HCT116 (cell line): Measurements from ENCODE around the gene CLTC. TPM values are rescaled to one million over a fixed set of nuclear protein-coding genes. Genes with fewer than 3 reads are reported as not detected.

Experiments
- ATAC-seq: fragments of 200-7000 bp; cut with Tn5 transposase; 2 replicates; pipeline ENCODE4 v1.9.1; 2020; ENCODE audit warnings: mild to moderate bottlenecking, moderate library complexity
- BruUV-seq: library from RNA; stranded (reverse); fragments of 400-500 nt; replicated peaks from 2 replicates; lab custom pipeline; 2021; lab: Mats Ljungman, UMichigan
- CTCF ChIA-PET: fragments of 300-600 bp; sonication (Branson Sonifier 250); formaldehyde crosslinking; loops from one replicate; lab custom pipeline; 2021; ENCODE audit warnings: antibody characterized with exemption; lab: Charles Lee
- POLR2A ChIA-PET: fragments of 300-600, 350-600 bp; sonication (Branson Sonifier 250); formaldehyde crosslinking; loops from one replicate; lab custom pipeline; 2021; ENCODE audit warnings: antibody characterized with exemption; lab: Charles Lee
- RAD21 ChIA-PET, 2 experiments: fragments of 300-600 bp; sonication (Branson Sonifier 250); formaldehyde crosslinking; loops; one replicate each; lab custom pipeline; 2023; ENCODE audit warnings: low total read pairs in 2 of 2; ENCODE audit not compliant: uncharacterized antibody in 2 of 2, unreplicated experiment in 2 of 2, low non-redundant PET in 1 of 2; lab: Charles Lee
- DNase-seq: peaks from one replicate; pipeline ENCODE4 v3.0.0-alpha.2; 2010; ENCODE audit warnings: low read depth, low spot score
- H2AFZ ChIP-seq: fragments of 200-600 bp; shearing (Covaris generic), sonication (generic); 2 replicates; pipeline ENCODE4 v1.6.1; 2017; ENCODE audit warnings: low read depth, mixed run types, mixed read lengths, antibody characterized with exemption, low read length; ENCODE audit not compliant: poor library complexity, severe bottlenecking
- H3K27ac ChIP-seq: 2 replicates; pipeline ENCODE4 v1.5.1; 2012; ENCODE audit warnings: low read depth, low read length
- H3K27me3 ChIP-seq: fragments of 200-600 bp; sonication (generic); 2 replicates; pipeline ENCODE4 v1.6.1; 2016; ENCODE audit warnings: mixed run types, low read length, mixed read lengths; ENCODE audit not compliant: insufficient read depth
- H3K36me3 ChIP-seq, 2 experiments: fragments of 200-500 bp in 1 of 2; fragments of 200-600 bp in 1 of 2; sonication (Bioruptor generic) in 1 of 2; sonication (generic) in 1 of 2; 2 replicates each; pipeline versions ENCODE4 v1.5.1 to v1.6.1; 2014 to 2016; ENCODE audit warnings: low read length in 2 of 2, inconsistent platforms in 1 of 2, mixed read lengths in 1 of 2, mixed run types in 1 of 2; ENCODE audit not compliant: insufficient read depth in 2 of 2, control insufficient read depth in 1 of 2
- H3K4me1 ChIP-seq, 2 experiments: fragments of 200-600 bp in 1 of 2; sonication (generic) in 1 of 2; 2 replicates each; pipeline versions ENCODE4 v1.5.1 to v1.6.1; 2012 to 2017; ENCODE audit warnings: low read length in 2 of 2, inconsistent platforms in 1 of 2, mild to moderate bottlenecking in 1 of 2, mixed read lengths in 1 of 2, mixed run types in 1 of 2, moderate library complexity in 1 of 2; ENCODE audit not compliant: insufficient read depth in 2 of 2, control insufficient read depth in 1 of 2
- H3K4me2 ChIP-seq: fragments of 200-600 bp; sonication (generic); 2 replicates; pipeline ENCODE4 v1.6.1; 2017; ENCODE audit warnings: mixed run types, low read length, mixed read lengths
- H3K4me3 ChIP-seq, 2 experiments: fragments of 200-600 bp in 1 of 2; sonication (generic) in 1 of 2; replicated peaks in 1 of 2; 2 replicates each; pipeline ENCODE4 v1.5.1; 2011 to 2016; ENCODE audit warnings: low read length in 2 of 2, control low read depth in 1 of 2, low read depth in 1 of 2, mild to moderate bottlenecking in 1 of 2, mixed read lengths in 1 of 2, mixed run types in 1 of 2
- H3K79me2 ChIP-seq: fragments of 200-600 bp; sonication (generic); 2 replicates; pipeline ENCODE4 v1.6.1; 2017; ENCODE audit warnings: mild to moderate bottlenecking, mixed run types, low read length, moderate library complexity, mixed read lengths; ENCODE audit not compliant: insufficient read depth
- H3K9ac ChIP-seq: fragments of 200-600 bp; sonication (generic); 2 replicates; pipeline ENCODE4 v1.6.1; 2016; ENCODE audit warnings: low read length, mixed read lengths
- H3K9me2 ChIP-seq: fragments of 200-600 bp; sonication (generic), shearing (Covaris generic); 2 replicates; pipeline ENCODE4 v1.6.1; 2017; ENCODE audit warnings: mixed run types, mild to moderate bottlenecking, moderate library complexity; ENCODE audit not compliant: insufficient read depth
- H3K9me3 ChIP-seq, 2 experiments: fragments of 200-500 bp in 1 of 2; fragments of 200-600 bp in 1 of 2; sonication (Bioruptor generic) in 1 of 2; sonication (generic) in 1 of 2; 2 replicates each; pipeline ENCODE4 v1.6.1; 2014 to 2017; ENCODE audit warnings: low read length in 2 of 2, mixed read lengths in 2 of 2, inconsistent platforms in 1 of 2, low read depth in 1 of 2, mild to moderate bottlenecking in 1 of 2, mixed run types in 1 of 2, moderate library complexity in 1 of 2; ENCODE audit not compliant: control insufficient read depth in 1 of 2, insufficient read depth in 1 of 2
- H4K20me1 ChIP-seq: fragments of 200-600 bp; sonication (generic), shearing (Covaris generic); 2 replicates; pipeline ENCODE4 v1.6.1; 2017; ENCODE audit warnings: mixed run types, mild to moderate bottlenecking, moderate library complexity; ENCODE audit not compliant: insufficient read depth
- EGR1 ChIP-seq: IDR thresholded peaks from 2 replicates; pipeline ENCODE4 v1.6.1; 2012; ENCODE audit warnings: low read depth
- EZH2 ChIP-seq: fragments of 200-600 bp; sonication (generic); IDR thresholded peaks from 2 replicates; pipeline ENCODE4 v1.6.1; 2017; ENCODE audit warnings: antibody characterized with exemption, mixed run types
- EZH2phosphoT487 ChIP-seq: fragments of 200-600 bp; IDR thresholded peaks from 2 replicates; pipeline ENCODE4 v1.6.1; 2018; ENCODE audit warnings: antibody characterized with exemption, borderline replicate concordance
- JUND ChIP-seq: IDR thresholded peaks from 2 replicates; pipeline ENCODE4 v1.6.1; 2012
- POLR2A ChIP-seq: IDR thresholded peaks from 2 replicates; pipeline ENCODE4 v1.7.0; 2011; ENCODE audit warnings: borderline replicate concordance; ENCODE audit not compliant: insufficient read depth, insufficient read length; ENCODE audit errors: extremely low read depth
- SP1 ChIP-seq: IDR thresholded peaks from 2 replicates; pipeline ENCODE4 v1.6.1; 2012; ENCODE audit warnings: low read depth
- TCF7L2 ChIP-seq: IDR thresholded peaks from 2 replicates; pipeline ENCODE4 v1.7.0; 2011; ENCODE audit warnings: borderline replicate concordance, inconsistent platforms; ENCODE audit not compliant: insufficient read depth, insufficient read length; ENCODE audit errors: extremely low read depth
- ZFX ChIP-seq: fragments of 450-650 bp; IDR thresholded peaks from 2 replicates; pipeline ENCODE4 v1.6.1; 2017
- intact Hi-C: fragments of 100-400 bp; cut with micrococcal nuclease; formaldehyde crosslinking; loops from 2 replicates; pipeline ENCODE4 v1.10.0; 2022
- total RNA-seq: library from RNA; stranded (reverse); gene quantifications from one replicate; pipeline ENCODE4 v1.2.1, GENCODE V29; 2021; ENCODE audit not compliant: unreplicated experiment
- TF ChIP-seq, protein P1 (sequence below): IDR thresholded peaks from 2 replicates; pipeline ENCODE4 v1.6.1; 2012
- TF ChIP-seq, protein P2 (sequence below): IDR thresholded peaks from 2 replicates; pipeline ENCODE4 v1.6.1; 2011; ENCODE audit warnings: mild to moderate bottlenecking, low read length, moderate library complexity; ENCODE audit not compliant: insufficient replicate concordance; ENCODE audit errors: extremely low read depth
- TF ChIP-seq, protein P3 (sequence below), 3 experiments: fragments of 200-600 bp in 1 of 3; sonication (generic) in 1 of 3; IDR thresholded peaks in 2 of 3; conservative IDR thresholded peaks in 1 of 3; 2 replicates each; pipeline ENCODE4 v1.5.1; 2012 to 2017; ENCODE audit warnings: low read depth in 2 of 3, low read length in 2 of 3, antibody characterized with exemption in 1 of 3, borderline replicate concordance in 1 of 3, control low read depth in 1 of 3, mild to moderate bottlenecking in 1 of 3, mixed read lengths in 1 of 3, mixed run types in 1 of 3, moderate library complexity in 1 of 3; ENCODE audit not compliant: insufficient read depth in 1 of 3
- TF ChIP-seq, protein P4 (sequence below): IDR thresholded peaks from 2 replicates; pipeline ENCODE4 v1.6.1; 2012; ENCODE audit warnings: low read depth

CLTC gene
- total RNA-seq, 1 experiment from 2014 or later, result 351 TPM

DNA sequence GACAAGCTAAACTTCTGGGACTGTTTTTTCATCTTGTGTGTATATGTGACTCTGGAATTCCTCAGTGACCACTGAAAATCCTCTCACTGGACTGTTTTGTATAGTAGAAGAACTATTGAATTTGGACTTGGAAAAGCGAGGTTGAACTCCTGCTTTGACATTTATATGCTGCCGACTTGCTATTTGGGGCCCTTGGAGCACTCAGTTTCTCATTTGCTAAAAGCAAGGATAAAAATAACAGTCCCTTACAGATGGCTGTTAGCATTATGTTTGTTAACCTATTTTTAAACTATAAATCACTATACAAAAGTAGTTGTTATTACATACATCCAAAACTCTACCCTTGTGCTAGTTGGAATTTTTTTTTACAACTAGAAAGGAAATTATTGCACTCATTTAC, 96.7 kb downstream of the CLTC start:
- no peak overlapping the region for H3K9ac ChIP-seq
- no peak overlapping the region for H3K4me2 ChIP-seq
- DNase-seq (no peak), ATAC-seq (no peak)
- H3K4me1 ChIP-seq, result peaks cover 0 to 9% of the 10 kb centered on the region in 2 experiments; a peak in 2 of 4 replicates
- no peak overlapping the region for H3K4me3 ChIP-seq
- H3K9me3 ChIP-seq, result no peaks in the 10 kb centered on the region
- intact Hi-C loops, result no loop called here
- peaks cover 99% of the 10 kb centered on the region for H3K79me2 ChIP-seq
- H3K27ac ChIP-seq, result no peak overlapping the region
- H3K27me3 ChIP-seq, result no peaks in the 10 kb centered on the region
- CTCF ChIA-PET, result no interaction called here
- POLR2A ChIA-PET, result no interaction called here
- no peak for TF ChIP-seq SP1
- TF ChIP-seq JUND, result no peak
- TF ChIP-seq, protein P1, sequence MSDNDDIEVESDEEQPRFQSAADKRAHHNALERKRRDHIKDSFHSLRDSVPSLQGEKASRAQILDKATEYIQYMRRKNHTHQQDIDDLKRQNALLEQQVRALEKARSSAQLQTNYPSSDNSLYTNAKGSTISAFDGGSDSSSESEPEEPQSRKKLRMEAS, result no peak
- TF ChIP-seq ZFX, result no peak
- TF ChIP-seq EGR1, result no peak
- no peak for TF ChIP-seq TCF7L2
- TF ChIP-seq POLR2A, result no peak
- RAD21 ChIA-PET, result no interaction called here
- H3K36me3 ChIP-seq, result no peaks in the 10 kb centered on the region; a peak in 1 of 4 replicates
- no TSS peak for BruUV-seq
- no peak overlapping the region for H2AFZ ChIP-seq
- no peaks in the 10 kb centered on the region for H3K9me2 ChIP-seq
- peaks cover 20% of the 10 kb centered on the region; the same call in 1 of the 2 replicates for H4K20me1 ChIP-seq

DNA sequence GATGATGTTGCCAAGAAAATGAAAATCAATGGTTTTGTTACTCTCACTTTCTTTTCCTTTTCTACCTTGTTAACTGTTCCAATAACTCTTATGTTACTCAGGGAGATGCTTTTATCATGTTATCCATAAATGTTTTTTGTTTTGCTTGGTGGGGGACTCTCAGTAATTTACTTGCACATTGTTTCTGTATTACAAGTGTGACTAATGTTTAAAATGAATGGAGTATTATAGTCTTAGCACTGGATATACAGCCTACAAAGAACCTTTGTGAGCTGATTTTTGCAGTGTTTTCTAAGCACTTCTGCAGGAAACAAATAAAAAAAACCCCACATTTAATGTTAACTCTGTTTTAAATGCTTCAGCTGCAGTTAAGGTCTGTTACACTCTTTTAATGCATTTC, 99.8 kb downstream of the CLTC start:
- intact Hi-C loops, result no loop called here
- H3K36me3 ChIP-seq, result no peaks in the 10 kb centered on the region; a peak in 1 of 4 replicates
- RAD21 ChIA-PET, result no interaction called here
- no peak overlapping the region for H3K4me3 ChIP-seq
- no peak overlapping the region for H2AFZ ChIP-seq
- no peaks in the 10 kb centered on the region for H3K9me2 ChIP-seq
- H3K27me3 ChIP-seq, result no peaks in the 10 kb centered on the region
- no TSS peak for BruUV-seq
- no peak for DNase-seq
- POLR2A ChIA-PET, result no interaction called here
- ATAC-seq, result no peak
- CTCF ChIA-PET, result no interaction called here
- H3K4me1 ChIP-seq, result no peaks in the 10 kb centered on the region
- no peaks in the 10 kb centered on the region for H3K9me3 ChIP-seq
- no peak overlapping the region for H3K9ac ChIP-seq
- H3K4me2 ChIP-seq, result no peak overlapping the region
- peaks cover 99% of the 10 kb centered on the region for H3K79me2 ChIP-seq
- peaks cover 13% of the 10 kb centered on the region; the same call in 1 of the 2 replicates for H4K20me1 ChIP-seq
- no peak overlapping the region for H3K27ac ChIP-seq
- TF ChIP-seq EZH2phosphoT487 (no peak), EZH2 (no peak), POLR2A (no peak)
- TF ChIP-seq, protein P2, sequence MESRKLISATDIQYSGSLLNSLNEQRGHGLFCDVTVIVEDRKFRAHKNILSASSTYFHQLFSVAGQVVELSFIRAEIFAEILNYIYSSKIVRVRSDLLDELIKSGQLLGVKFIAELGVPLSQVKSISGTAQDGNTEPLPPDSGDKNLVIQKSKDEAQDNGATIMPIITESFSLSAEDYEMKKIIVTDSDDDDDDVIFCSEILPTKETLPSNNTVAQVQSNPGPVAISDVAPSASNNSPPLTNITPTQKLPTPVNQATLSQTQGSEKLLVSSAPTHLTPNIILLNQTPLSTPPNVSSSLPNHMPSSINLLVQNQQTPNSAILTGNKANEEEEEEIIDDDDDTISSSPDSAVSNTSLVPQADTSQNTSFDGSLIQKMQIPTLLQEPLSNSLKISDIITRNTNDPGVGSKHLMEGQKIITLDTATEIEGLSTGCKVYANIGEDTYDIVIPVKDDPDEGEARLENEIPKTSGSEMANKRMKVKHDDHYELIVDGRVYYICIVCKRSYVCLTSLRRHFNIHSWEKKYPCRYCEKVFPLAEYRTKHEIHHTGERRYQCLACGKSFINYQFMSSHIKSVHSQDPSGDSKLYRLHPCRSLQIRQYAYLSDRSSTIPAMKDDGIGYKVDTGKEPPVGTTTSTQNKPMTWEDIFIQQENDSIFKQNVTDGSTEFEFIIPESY, result no peak
- TF ChIP-seq, protein P3, sequence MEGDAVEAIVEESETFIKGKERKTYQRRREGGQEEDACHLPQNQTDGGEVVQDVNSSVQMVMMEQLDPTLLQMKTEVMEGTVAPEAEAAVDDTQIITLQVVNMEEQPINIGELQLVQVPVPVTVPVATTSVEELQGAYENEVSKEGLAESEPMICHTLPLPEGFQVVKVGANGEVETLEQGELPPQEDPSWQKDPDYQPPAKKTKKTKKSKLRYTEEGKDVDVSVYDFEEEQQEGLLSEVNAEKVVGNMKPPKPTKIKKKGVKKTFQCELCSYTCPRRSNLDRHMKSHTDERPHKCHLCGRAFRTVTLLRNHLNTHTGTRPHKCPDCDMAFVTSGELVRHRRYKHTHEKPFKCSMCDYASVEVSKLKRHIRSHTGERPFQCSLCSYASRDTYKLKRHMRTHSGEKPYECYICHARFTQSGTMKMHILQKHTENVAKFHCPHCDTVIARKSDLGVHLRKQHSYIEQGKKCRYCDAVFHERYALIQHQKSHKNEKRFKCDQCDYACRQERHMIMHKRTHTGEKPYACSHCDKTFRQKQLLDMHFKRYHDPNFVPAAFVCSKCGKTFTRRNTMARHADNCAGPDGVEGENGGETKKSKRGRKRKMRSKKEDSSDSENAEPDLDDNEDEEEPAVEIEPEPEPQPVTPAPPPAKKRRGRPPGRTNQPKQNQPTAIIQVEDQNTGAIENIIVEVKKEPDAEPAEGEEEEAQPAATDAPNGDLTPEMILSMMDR (IDR thresholded peaks at IDR 0.05 in 2 of 3, conservative IDR thresholded peaks at IDR 0.05 in 1 of 3; ENCODE audit: borderline replicate concordance in 1 of 3, insufficient read depth in 1 of 3, low read depth in 2 of 3, low read length in 2 of 3), result no peak
- TF ChIP-seq, protein P1, result no peak
- TF ChIP-seq, protein P4, sequence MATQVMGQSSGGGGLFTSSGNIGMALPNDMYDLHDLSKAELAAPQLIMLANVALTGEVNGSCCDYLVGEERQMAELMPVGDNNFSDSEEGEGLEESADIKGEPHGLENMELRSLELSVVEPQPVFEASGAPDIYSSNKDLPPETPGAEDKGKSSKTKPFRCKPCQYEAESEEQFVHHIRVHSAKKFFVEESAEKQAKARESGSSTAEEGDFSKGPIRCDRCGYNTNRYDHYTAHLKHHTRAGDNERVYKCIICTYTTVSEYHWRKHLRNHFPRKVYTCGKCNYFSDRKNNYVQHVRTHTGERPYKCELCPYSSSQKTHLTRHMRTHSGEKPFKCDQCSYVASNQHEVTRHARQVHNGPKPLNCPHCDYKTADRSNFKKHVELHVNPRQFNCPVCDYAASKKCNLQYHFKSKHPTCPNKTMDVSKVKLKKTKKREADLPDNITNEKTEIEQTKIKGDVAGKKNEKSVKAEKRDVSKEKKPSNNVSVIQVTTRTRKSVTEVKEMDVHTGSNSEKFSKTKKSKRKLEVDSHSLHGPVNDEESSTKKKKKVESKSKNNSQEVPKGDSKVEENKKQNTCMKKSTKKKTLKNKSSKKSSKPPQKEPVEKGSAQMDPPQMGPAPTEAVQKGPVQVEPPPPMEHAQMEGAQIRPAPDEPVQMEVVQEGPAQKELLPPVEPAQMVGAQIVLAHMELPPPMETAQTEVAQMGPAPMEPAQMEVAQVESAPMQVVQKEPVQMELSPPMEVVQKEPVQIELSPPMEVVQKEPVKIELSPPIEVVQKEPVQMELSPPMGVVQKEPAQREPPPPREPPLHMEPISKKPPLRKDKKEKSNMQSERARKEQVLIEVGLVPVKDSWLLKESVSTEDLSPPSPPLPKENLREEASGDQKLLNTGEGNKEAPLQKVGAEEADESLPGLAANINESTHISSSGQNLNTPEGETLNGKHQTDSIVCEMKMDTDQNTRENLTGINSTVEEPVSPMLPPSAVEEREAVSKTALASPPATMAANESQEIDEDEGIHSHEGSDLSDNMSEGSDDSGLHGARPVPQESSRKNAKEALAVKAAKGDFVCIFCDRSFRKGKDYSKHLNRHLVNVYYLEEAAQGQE, result no peak
